ENCODE measurements around the gene PATJ. TPM values are rescaled to one million over a fixed set of nuclear protein-coding genes. Genes with fewer than 3 reads are reported as not detected.

Gene PATJ
- total and polyA plus RNA-seq, 2 donors (not counting 3 experiments of a cell fraction or from before 2014, with no cell fraction given) = 1.1 to 3.0 TPM

DNA sequence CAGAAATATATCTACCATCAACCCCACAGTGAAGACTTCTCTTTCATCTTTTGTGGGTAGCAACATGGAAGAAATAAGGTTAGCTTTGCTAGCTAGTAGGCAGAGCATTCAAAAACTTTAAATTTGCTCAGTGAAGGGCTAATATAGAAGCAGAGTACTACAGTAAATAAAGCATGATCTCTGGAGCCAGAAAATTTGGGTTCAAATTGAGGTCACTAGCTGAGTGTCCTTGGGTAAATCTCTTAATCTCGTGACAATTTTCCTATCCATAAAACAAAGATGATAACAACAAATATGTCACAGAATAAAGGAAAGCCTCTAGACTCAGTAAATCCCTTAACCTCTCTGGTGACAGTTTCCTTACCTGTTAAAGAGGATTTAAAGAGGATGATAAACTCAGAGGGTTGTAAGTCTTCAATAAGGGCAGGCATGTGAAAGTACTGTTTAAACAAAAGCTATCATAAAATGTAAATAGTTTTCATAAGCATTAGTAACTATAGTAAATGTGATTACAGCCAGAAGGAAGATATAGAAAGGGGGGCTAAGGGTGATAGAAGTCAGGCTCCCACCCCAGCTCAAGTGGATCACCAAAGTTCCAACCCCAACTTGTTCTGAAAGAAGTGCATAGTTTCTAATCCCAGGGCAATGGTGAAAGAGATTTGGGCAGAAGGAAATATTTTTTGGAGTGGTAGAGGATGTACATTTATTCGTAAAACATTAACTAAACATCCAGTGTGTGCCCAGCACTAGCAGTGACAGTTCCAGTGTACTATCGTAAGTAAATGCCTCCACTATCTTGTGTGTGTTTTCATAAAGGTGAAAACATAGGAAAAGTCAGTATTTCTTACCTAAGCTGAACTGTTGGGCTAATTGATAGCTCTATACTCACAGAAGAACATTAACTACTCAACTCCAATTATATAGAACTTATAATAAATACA lies 42.1 kb upstream of the PATJ start:
- Histone ChIP-seq H3K9ac (replicated peaks; ENCODE audit: extremely low read depth, insufficient read depth, low read length) (no peak overlapping the region), H3K4me3 (replicated peaks in 1 of 3; ENCODE audit: insufficient read depth in 1 of 3, low read depth in 1 of 3, low read length in 3 of 3) (no peak overlapping the region), H3K36me3 (ENCODE audit: control insufficient read depth in 2 of 2, extremely low read depth in 1 of 2, insufficient read depth in 2 of 2, low read length in 2 of 2) (peaks cover 3 to 12% of the 10 kb centered on the region in 2 experiments), H2AFZ (ENCODE audit: low read depth, low read length) (no peak overlapping the region), H3K27me3 (ENCODE audit: control insufficient read depth in 2 of 2, insufficient read depth in 2 of 2, low read length in 2 of 2) (no peaks in the 10 kb centered on the region), H3K9me3 (replicated peaks; ENCODE audit: control insufficient read depth, insufficient read depth, low read length) (no peaks in the 10 kb centered on the region), H3K4me1 (ENCODE audit: control insufficient read depth, extremely low read depth, insufficient read depth, low read length) (no peaks in the 10 kb centered on the region), H4K20me1 (replicated peaks; ENCODE audit: control insufficient read depth, extremely low read depth, insufficient read depth, low read length) (no peaks in the 10 kb centered on the region), H3K9me1 (replicated peaks; ENCODE audit: control insufficient read depth, extremely low read depth, insufficient read depth, low read length) (no peaks in the 10 kb centered on the region), H3K27ac (ENCODE audit: insufficient read depth, low read depth, low read length) (no peak overlapping the region), H3K79me2 (ENCODE audit: control insufficient read depth, insufficient read depth, low read length) (no peaks in the 10 kb centered on the region), H3K4me2 (ENCODE audit: insufficient read depth, low read length) (no peak overlapping the region)
- CTCF ChIA-PET = interaction anchor here (0.6 to 0.7 kb wide), 2 partner anchors 135 to 151 kb away, joined by 3 to 4 read pairs; no protein-coding TSS in a partner anchor
- no peak for TF ChIP-seq POLR2A (IDR thresholded peaks at IDR 0.05; ENCODE audit: low read depth, low read length)
- TF ChIP-seq FOS (IDR thresholded peaks at IDR 0.05; ENCODE audit: borderline replicate concordance, insufficient read depth, low read length) = no peak
- TF ChIP-seq, protein P1, sequence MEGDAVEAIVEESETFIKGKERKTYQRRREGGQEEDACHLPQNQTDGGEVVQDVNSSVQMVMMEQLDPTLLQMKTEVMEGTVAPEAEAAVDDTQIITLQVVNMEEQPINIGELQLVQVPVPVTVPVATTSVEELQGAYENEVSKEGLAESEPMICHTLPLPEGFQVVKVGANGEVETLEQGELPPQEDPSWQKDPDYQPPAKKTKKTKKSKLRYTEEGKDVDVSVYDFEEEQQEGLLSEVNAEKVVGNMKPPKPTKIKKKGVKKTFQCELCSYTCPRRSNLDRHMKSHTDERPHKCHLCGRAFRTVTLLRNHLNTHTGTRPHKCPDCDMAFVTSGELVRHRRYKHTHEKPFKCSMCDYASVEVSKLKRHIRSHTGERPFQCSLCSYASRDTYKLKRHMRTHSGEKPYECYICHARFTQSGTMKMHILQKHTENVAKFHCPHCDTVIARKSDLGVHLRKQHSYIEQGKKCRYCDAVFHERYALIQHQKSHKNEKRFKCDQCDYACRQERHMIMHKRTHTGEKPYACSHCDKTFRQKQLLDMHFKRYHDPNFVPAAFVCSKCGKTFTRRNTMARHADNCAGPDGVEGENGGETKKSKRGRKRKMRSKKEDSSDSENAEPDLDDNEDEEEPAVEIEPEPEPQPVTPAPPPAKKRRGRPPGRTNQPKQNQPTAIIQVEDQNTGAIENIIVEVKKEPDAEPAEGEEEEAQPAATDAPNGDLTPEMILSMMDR (IDR thresholded peaks at IDR 0.05; ENCODE audit: extremely low read depth in 1 of 2, insufficient read depth in 1 of 2, low read depth in 1 of 2, low read length in 2 of 2) = no peak
- TF ChIP-seq GATA2 (IDR thresholded peaks at IDR 0.05; ENCODE audit: insufficient read depth, insufficient read length, low read depth, low read length) = no peak
- no peak for TF ChIP-seq POLR2AphosphoS5 (IDR thresholded peaks at IDR 0.05; ENCODE audit: insufficient read depth, low read depth, low read length)
- no peak for TF ChIP-seq MYC (IDR thresholded peaks at IDR 0.05; ENCODE audit: low read depth, low read length)
- no peak for TF ChIP-seq EZH2 (IDR thresholded peaks at IDR 0.05; ENCODE audit: borderline replicate concordance, low read depth, low read length, severe bottlenecking)
- TF ChIP-seq JUN (IDR thresholded peaks at IDR 0.05; ENCODE audit: borderline replicate concordance, insufficient read depth, insufficient read length, low read depth) = no peak
- TF ChIP-seq, protein P2, sequence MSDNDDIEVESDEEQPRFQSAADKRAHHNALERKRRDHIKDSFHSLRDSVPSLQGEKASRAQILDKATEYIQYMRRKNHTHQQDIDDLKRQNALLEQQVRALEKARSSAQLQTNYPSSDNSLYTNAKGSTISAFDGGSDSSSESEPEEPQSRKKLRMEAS (IDR thresholded peaks at IDR 0.05; ENCODE audit: insufficient read depth, insufficient read length) = no peak
- intact Hi-C loops (cut with micrococcal nuclease) = no loop called here
- DNase-seq (ENCODE audit: low read depth, low spot score) (no peak), FAIRE-seq (no peak)
- dilution Hi-C loops (cut with MboI; ENCODE audit: extremely low pct_ligation_motif_present, low sequenced_read_pairs) = no loop called here
- no TSS peak for BruUV-seq (replicated peaks)
- POLR2A ChIA-PET = no interaction called here

Measured in endothelial cell of umbilical vein (primary cell).